ENCODE results near the gene FADD. TPM values are rescaled to one million over a fixed set of nuclear protein-coding genes. Genes with fewer than 3 reads are reported as not detected.

Gene FADD
- 45.1 and 47.2 TPM in 2 replicates for total RNA-seq (2014; rRNA removed)
- 35.4 TPM for polyA plus RNA-seq (2012)

- DNase-seq (ENCODE audit: low read depth), result peak; percentile 90
Measured at GRCh38 chr11:70202920-70203750, at the start of gene FADD. Gene FADD, plus strand, starts transcription at chr11:70203296. Its CDS starts 164 bp downstream, at chr11:70203460.

- DNase-seq (ENCODE audit: low read depth), result no peak
Measured at GRCh38 chr11:70155386-70155785, 47.7 kb upstream of the FADD start.

- DNase-seq (ENCODE audit: low read depth), result no peak
Measured at GRCh38 chr11:70156291-70157037, 46.6 kb upstream of the FADD start.

GRCh38 chr11:70158201-70158600 is 44.9 kb upstream of the FADD start:
- peak; percentile 29 for DNase-seq (ENCODE audit: low read depth)

GRCh38 chr11:70158757-70159389 is 44.2 kb upstream of the FADD start:
- DNase-seq (ENCODE audit: low read depth), result no peak

GRCh38 chr11:70159627-70160570 is 43.2 kb upstream of the FADD start:
- peak; percentile 41 for DNase-seq (ENCODE audit: low read depth)

GRCh38 chr11:70161043-70161625 is 42.0 kb upstream of the FADD start:
- DNase-seq (ENCODE audit: low read depth), result no peak

- no peak for DNase-seq (ENCODE audit: low read depth)
Measured at GRCh38 chr11:70164705-70165104, 38.4 kb upstream of the FADD start.

- no peak for DNase-seq (ENCODE audit: low read depth)
Measured at GRCh38 chr11:70167120-70167519, 36.0 kb upstream of the FADD start.

GRCh38 chr11:70167723-70168404 is 35.2 kb upstream of the FADD start:
- DNase-seq (ENCODE audit: low read depth), result no peak

GRCh38 chr11:70168405-70168754 is 34.7 kb upstream of the FADD start:
- DNase-seq (ENCODE audit: low read depth), result no peak

GRCh38 chr11:70169127-70169526 is 34.0 kb upstream of the FADD start:
- no peak for DNase-seq (ENCODE audit: low read depth)

GRCh38 chr11:70169632-70170031 is 33.5 kb upstream of the FADD start:
- no peak for DNase-seq (ENCODE audit: low read depth)

GRCh38 chr11:70170596-70171210 is 32.4 kb upstream of the FADD start:
- DNase-seq (ENCODE audit: low read depth), result no peak

- DNase-seq (ENCODE audit: low read depth), result no peak
Measured at GRCh38 chr11:70173018-70173417, 30.1 kb upstream of the FADD start.

GRCh38 chr11:70174547-70175235 is 28.4 kb upstream of the FADD start:
- no peak for DNase-seq (ENCODE audit: low read depth)

GRCh38 chr11:70175236-70175698 is 27.8 kb upstream of the FADD start:
- no peak for DNase-seq (ENCODE audit: low read depth)

GRCh38 chr11:70176940-70177689 is 26.0 kb upstream of the FADD start:
- DNase-seq (ENCODE audit: low read depth), result no peak
